ENCODE measurements around the gene ODC1.

GRCh38 chr2:10398496-10398895 is 49.6 kb downstream of the ODC1 start:
- no peak for TF ChIP-seq CTCF (IDR thresholded peaks at IDR 0.05; ENCODE audit: low read length)
- no peak for TF ChIP-seq EZH2 (IDR thresholded peaks at IDR 0.05; ENCODE audit: borderline replicate concordance, low read length)
